MCF 10A (cell line): Measurements from ENCODE around the gene SPAG7. TPM values are rescaled to one million over a fixed set of nuclear protein-coding genes. Genes with fewer than 3 reads are reported as not detected.

Experiments
- BruUV-seq: library from RNA; stranded (reverse); fragments of 400-500 nt; replicated peaks from 2 replicates; lab custom pipeline; 2021; lab: Mats Ljungman, UMichigan
- CTCF ChIA-PET: fragments of 300-600 bp; sonication (Branson Sonifier 250); formaldehyde crosslinking; extraction: SDS; loops from one replicate; lab custom pipeline; 2021; ENCODE audit warnings: antibody characterized with exemption, inconsistent platforms; lab: Yijun Ruan, JAX
- POLR2A ChIA-PET: fragments of 300-600, 350-650 bp; sonication (Branson Sonifier 250); formaldehyde crosslinking; extraction: SDS; loops from one replicate; lab custom pipeline; 2020; ENCODE audit warnings: antibody characterized with exemption, inconsistent platforms; lab: Yijun Ruan, JAX
- DNase-seq: peaks from one replicate; pipeline ENCODE4 v3.0.0-alpha.2; 2018; ENCODE audit not compliant: unreplicated experiment
- H3K27ac Mint-ChIP-seq: one replicate; pipeline ENCODE4 v1.8.0; 2022; ENCODE audit warnings: mild to moderate bottlenecking, low read depth, mixed read lengths; ENCODE audit not compliant: unreplicated experiment
- H3K27me3 Mint-ChIP-seq: one replicate; pipeline ENCODE4 v1.8.0; 2022; ENCODE audit warnings: mixed read lengths; ENCODE audit not compliant: insufficient read depth, unreplicated experiment
- H3K36me3 Mint-ChIP-seq: one replicate; pipeline ENCODE4 v1.8.0; 2022; ENCODE audit warnings: mild to moderate bottlenecking, moderate library complexity, mixed read lengths; ENCODE audit not compliant: insufficient read depth, unreplicated experiment
- H3K4me1 Mint-ChIP-seq: one replicate; pipeline ENCODE4 v1.8.0; 2022; ENCODE audit warnings: mixed read lengths; ENCODE audit not compliant: insufficient read depth, unreplicated experiment
- H3K4me3 Mint-ChIP-seq: one replicate; pipeline ENCODE4 v1.8.0; 2022; ENCODE audit warnings: mild to moderate bottlenecking, moderate library complexity, mixed read lengths; ENCODE audit not compliant: unreplicated experiment
- H3K9me3 Mint-ChIP-seq: one replicate; pipeline ENCODE4 v1.8.0; 2022; ENCODE audit warnings: mixed read lengths; ENCODE audit not compliant: unreplicated experiment
- intact Hi-C: fragments of 100-400 bp; cut with micrococcal nuclease; formaldehyde crosslinking; loops from 2 replicates; pipeline ENCODE4 v1.14.1; 2022
- total RNA-seq: library from RNA; stranded (reverse); gene quantifications from 2 replicates; pipeline ENCODE4 v1.2.3, GENCODE V29; 2022
- TF ChIP-seq, protein P1 (sequence below): fragments of 200-600 bp; IDR thresholded peaks from one replicate; pipeline ENCODE4 v1.8.0; 2022; ENCODE audit warnings: antibody characterized with exemption, mild to moderate bottlenecking; ENCODE audit not compliant: unreplicated experiment

The SPAG7 gene
- total RNA-seq, 1 experiment from 2014 or later = 112 TPM

DNA sequence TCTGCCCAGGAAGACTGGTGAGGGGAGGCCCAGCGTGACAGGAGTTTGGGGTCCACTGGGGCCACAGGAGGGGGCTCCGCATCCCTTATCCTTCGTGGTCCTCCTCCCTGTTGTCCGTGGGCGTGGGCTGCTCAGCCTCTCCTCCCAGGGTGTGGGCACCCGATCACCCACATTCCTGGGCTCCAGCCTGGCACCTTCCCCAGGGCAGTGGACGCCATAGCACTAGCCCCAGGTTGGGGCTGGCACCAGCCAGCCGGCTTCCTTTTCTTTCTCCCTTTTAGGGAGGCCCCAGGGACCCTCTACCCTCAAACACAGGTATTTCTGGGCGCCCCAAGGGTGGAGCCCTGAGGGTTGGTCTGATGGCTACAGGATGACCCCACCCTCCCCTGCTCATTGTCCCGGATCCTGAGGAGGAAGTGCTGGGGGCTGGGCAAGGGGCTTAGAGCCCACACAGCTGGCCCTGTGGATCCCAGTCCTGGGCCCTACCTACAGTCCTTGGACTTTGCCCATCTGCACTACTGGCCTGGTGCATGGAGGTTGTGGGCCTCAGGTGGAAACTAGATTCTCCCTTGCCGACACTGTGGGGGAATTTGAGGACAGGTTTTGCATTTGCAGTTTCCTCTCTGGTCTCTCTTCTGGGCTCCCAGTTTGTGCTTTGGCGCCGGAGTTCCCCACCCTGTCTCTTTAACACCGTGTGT, 31.3 kb upstream of the SPAG7 start:
- POLR2A ChIA-PET = interaction anchor here (2.1 to 3.1 kb wide), 5 partner anchors 11 to 89 kb away, joined by 12 to 48 read pairs (median 23); partner anchors contain the start of genes CAMTA2, PFN1, RNF167 and SLC25A11
- CTCF ChIA-PET = interaction anchor here (1.1 to 1.2 kb wide), 2 partner anchors 12 to 89 kb away, joined by 4 to 5 read pairs; partner anchors contain the start of gene CAMTA2

DNA sequence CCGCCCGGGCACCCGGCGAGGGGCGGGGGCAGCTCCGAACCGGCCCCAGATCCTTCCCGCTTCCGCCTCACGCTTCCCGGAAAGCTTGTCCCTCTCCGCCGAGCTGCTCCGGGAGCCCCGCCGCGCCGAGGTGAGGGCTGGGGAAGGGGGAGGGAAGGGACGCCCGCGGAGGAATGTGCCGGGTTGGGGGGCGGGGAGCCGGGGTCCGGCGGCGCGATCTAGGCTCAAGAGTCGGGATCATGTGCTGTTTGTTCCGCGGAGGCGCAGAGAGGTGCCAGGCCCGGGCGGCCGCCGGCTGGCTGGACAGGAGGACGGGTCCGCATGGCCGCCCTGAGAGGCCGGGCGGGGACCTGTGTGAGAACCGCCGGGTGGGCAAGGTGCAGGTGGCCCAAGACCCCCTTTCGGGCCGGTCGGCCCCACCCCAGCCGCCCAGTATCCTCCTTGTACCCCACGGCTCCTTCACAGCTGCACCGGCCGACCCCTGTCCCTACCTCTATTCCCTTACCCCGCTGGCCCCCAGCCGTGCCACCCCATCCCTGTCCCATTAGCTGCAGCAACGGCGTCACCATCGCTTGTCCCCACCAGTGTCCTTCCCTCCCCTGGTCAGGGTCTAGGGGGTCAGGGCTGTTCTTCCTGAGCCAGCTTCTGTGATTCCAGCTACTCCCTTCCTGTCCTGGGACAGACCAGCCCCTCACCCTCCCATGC, 30.6 kb upstream of the SPAG7 start:
- CTCF ChIA-PET = interaction anchor here (0.5 to 1.2 kb wide), 3 partner anchors 11 to 89 kb away, joined by 3 to 5 read pairs (median 4); partner anchors contain the start of gene CAMTA2
- peaks cover 23% of the 10 kb centered on the region for H3K4me1 Mint-ChIP-seq

More for the DNA sequence above, 31.3 kb upstream of the SPAG7 start:
- peaks cover 29% of the 10 kb centered on the region for H3K36me3 Mint-ChIP-seq
- no peaks in the 10 kb centered on the region for H3K27me3 Mint-ChIP-seq
- peaks cover 23% of the 10 kb centered on the region for H3K4me1 Mint-ChIP-seq
- peak overlapping the region; percentile 97 for H3K4me3 Mint-ChIP-seq
- intact Hi-C loops = no loop called here
- TF ChIP-seq, protein P1, sequence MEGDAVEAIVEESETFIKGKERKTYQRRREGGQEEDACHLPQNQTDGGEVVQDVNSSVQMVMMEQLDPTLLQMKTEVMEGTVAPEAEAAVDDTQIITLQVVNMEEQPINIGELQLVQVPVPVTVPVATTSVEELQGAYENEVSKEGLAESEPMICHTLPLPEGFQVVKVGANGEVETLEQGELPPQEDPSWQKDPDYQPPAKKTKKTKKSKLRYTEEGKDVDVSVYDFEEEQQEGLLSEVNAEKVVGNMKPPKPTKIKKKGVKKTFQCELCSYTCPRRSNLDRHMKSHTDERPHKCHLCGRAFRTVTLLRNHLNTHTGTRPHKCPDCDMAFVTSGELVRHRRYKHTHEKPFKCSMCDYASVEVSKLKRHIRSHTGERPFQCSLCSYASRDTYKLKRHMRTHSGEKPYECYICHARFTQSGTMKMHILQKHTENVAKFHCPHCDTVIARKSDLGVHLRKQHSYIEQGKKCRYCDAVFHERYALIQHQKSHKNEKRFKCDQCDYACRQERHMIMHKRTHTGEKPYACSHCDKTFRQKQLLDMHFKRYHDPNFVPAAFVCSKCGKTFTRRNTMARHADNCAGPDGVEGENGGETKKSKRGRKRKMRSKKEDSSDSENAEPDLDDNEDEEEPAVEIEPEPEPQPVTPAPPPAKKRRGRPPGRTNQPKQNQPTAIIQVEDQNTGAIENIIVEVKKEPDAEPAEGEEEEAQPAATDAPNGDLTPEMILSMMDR = no peak
- peak overlapping the region; percentile 86 for H3K27ac Mint-ChIP-seq
- H3K9me3 Mint-ChIP-seq = no peaks in the 10 kb centered on the region
- DNase-seq = no peak
- BruUV-seq = no TSS peak

DNA sequence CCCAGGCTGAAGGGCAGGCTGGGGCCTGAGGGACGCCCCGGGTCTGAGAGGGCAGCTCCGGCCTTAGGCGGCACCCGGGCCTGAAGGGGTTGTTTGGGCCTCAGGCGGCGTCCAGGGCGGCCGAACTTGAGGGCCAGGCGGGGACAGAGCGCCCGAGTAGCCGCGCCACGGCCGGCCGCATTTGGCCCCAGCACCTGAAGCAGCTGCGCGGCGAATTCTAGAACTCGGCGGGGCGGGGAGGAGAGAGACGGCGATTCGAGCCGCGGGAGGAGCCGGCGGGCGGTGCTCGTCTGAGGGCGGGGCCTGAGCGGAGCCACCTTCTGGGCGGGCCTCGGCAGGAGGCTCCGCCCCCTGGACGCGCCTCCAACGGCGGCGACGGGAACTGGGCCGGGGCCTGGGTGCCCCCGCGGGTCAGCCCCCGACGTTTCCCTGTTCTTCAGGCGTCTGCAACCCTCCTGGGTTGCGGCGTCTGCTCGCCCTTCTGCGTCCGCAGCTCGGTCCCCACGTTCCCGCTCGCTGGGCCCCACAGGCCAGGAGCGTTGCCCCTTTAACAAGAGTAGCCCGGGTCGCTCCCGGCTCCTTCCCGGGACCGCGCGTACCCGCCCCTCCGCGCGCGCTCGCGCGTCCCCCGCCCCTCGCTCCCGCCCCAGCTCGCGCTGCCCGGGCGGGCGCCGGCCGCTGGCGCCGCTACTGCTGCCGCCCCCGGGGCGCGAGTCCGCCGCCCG, 29.8 kb upstream of the SPAG7 start, which contains the start of the genes INCA1 and KIF1C:
Gene INCA1 (minus strand): TSS at position 221 of the 725 bp plus-strand sequence. CDS start 3,085 bp downstream, outside the sequence.
Gene KIF1C (plus strand): TSS at position 649 of the 725 bp plus-strand sequence. CDS start 2,297 bp downstream, outside the sequence.
- intact Hi-C loops = no loop called here
- CTCF ChIA-PET = interaction anchor here (0.7 to 1.5 kb wide), 5 partner anchors 9 to 88 kb away, joined by 3 to 5 read pairs (median 3); partner anchors contain the start of gene CAMTA2
- Mint-ChIP-seq H3K36me3 (peaks cover 17% of the 10 kb centered on the region), H3K4me3 (peak within 1 kb of the TSS; percentile 97), H3K27ac (peak within 1 kb of the TSS; percentile 86), H3K27me3 (no peaks in the 10 kb centered on the region), H3K9me3 (no peaks in the 10 kb centered on the region), H3K4me1 (peaks cover 23% of the 10 kb centered on the region)
- peak; percentile 90 for DNase-seq
- no TSS peak for BruUV-seq
- POLR2A ChIA-PET = interaction anchor here (0.6 to 3.1 kb wide), 12 partner anchors 9 to 414 kb away, joined by 3 to 48 read pairs (median 6); partner anchors contain the start of genes CAMTA2, PFN1, RNF167 and SLC25A11
- TF ChIP-seq, protein P1 = no peak

More for the DNA sequence above, 30.6 kb upstream of the SPAG7 start:
- DNase-seq = peak; percentile 8
- no TSS peak for BruUV-seq
- H3K4me3 Mint-ChIP-seq = peak overlapping the region; percentile 97
- no peaks in the 10 kb centered on the region for H3K27me3 Mint-ChIP-seq
- H3K27ac Mint-ChIP-seq = peak overlapping the region; percentile 86
- POLR2A ChIA-PET = interaction anchor here (0.5 to 3.1 kb wide), 12 partner anchors 10 to 654 kb away, joined by 3 to 48 read pairs (median 6); partner anchors contain the start of genes CAMTA2, PFN1, RNF167 and SLC25A11
- intact Hi-C loops = no loop called here
- peaks cover 22% of the 10 kb centered on the region for H3K36me3 Mint-ChIP-seq
- TF ChIP-seq, protein P1 = no peak
- H3K9me3 Mint-ChIP-seq = no peaks in the 10 kb centered on the region
